NCI-H526 treated with DMSO at 0.1 percent for 48 hours (cell line): ENCODE measurements around the gene NDEL1.

Source experiments
- DNase-seq: peaks from one replicate; lab custom pipeline; 2025; lab: John Stamatoyannopoulos, UW

Gene NDEL1

DNA sequence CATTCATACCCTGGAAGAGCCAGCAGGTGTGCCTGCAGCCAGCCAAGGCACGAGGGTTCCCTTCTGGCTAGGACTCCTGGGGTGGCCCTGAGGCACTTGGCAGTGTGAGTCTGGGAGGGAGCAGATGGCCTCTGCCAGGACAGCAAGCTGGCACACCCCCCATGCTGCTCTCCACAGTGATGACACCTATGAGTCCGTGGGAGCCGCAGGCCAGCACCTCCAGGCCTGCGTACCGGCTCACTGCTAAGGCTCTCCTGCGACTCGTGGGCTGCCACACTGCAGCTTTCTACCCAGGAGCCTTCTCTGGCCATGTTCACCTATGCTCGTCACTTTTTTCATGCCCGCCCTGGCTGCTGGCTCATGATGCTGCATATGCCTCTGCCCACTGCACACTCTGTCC, 68.1 kb downstream of the NDEL1 start:
- no peak for DNase-seq

DNA sequence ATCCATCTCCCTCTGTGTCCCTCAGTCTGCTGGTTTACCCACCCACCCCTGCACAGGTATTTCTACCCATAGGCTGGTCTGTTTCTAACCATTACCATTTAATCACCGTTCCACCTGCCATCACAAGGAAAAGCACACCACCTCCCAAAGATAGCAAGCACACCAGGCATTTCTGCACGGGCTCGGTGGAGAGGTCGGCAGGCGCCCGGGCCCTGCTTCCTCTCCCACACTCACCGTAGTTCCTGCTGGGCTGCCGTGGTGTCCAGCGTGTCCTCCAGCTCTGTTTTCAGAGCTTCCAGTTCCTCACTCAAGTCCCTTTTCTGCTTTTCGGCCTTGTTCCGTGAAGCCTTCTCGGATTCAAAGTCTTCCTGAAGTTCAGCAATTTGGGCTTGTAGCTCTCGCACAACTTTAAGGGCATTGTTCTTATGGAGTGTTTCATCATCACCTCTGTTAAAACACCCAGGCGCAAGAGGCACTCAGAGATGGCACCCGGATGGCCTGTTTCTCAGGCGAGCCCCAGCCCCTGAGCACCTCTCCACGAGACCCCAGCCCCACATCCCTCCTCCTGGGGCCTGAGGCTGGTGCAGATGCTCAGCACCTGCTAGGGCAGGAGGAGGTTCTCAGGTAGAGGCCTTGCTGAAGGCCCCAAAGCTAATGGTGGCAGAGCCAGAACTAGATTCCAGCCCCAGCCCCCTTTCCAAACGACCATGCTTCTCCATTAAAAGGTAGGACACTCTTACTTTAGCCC, 69.0 kb downstream of the NDEL1 start:
- DNase-seq, result no peak

GRCh38 chr17:8506145-8506544, 70.5 kb downstream of the NDEL1 start:
- DNase-seq, result no peak

DNA sequence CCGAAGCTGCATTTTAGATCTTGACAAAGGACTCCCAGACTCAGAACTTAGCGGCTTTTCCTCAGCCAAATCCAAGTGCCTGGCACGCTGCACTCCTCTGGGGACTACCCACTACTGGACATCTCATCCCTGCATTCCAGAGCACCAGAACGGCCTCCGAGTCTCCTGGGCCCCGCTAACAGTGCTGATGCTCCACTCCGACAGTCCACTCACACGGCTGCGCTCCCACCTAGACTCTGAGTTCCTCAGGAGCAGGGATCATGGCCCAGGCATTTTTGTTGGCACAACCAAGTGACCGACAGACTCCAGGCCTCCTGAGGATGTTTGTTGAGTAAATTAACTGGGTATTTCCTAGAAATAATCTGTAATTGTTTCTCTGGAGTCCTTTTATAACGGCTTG, 79.1 kb downstream of the NDEL1 start:
- DNase-seq, result no peak
